ENCODE results near the gene AVEN.
"Not testable (repeated sequence)": the region's sequence is repeated elsewhere in the genome, so short reads cannot be mapped to it uniquely, and the experiment has no call there.

AVEN gene

DNA sequence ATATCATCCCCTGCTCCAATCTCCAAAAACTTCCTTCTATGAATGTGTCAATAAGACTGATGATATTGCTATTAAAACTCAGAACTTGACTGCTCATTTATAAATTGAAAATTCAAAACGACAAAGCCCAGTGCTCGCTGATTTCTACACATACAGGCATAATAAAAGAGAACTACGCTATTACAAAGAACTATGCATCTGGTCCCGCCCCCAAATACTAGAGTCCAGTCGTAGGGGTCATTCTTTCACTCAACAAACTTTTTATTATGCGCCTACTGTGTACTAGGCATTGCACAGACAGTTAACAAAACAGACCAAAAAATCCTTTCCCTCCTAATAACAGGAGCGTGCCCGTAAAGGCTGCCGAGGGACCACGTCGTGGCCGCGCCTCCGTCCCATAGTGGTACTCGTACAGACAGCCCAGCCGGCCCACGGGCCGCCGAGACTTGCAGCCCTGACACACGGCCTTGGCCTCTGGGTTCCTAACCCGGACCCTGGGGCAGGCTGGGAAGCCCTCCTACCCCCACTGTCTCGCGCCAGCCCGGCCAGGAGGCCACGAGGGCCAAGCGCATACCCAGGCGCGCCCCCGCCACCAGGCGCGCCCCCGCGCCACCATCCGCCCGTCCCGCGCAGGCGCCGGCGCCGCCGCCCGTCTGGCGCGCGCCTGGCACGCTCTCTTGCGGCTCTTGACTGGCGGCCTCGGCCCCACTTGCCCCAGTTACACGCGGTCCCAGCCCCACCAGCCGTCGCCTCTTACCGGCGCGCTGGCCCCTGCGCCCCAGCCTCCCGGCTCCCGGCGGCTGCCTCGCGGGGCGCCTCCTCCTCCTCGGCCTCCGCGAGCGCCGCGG, 757 bp downstream of the AVEN start:
- DNase-seq, result peak; percentile 13

DNA sequence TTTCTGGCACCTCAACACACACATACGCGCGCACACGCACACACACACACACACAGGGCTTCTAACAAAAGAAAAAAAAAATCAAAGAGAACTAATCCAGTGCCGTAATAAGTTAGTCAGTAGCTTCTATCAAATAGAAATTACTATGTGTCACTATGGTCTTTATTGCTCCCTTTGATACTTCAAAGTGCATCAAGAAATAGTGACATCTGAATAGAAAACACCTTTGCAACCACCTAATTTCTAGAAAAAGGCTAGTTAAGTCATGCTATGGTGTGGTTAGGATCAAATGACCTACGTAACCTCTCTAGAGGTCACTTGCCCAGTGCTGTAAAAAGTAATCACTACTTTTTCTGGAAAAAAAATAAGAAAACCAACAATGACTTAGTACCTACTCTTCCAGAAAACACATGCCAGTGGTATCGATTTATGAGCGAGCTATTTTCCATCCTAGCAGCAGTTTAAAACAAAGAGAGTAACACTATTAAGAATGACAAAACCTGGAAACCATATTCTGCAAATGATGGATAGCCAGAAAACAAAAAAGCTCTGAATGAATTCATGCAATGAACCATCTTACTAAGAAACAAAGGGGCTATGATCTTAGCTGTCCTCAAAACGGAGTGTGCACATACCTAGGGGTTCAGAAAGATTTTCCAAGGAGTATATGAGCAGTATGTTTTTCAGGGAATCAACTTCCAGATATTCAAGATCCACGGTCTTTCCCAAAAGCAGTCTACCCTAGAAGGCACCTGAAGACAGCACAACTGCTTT, 6.8 kb downstream of the AVEN start:
- DNase-seq, result no peak

DNA sequence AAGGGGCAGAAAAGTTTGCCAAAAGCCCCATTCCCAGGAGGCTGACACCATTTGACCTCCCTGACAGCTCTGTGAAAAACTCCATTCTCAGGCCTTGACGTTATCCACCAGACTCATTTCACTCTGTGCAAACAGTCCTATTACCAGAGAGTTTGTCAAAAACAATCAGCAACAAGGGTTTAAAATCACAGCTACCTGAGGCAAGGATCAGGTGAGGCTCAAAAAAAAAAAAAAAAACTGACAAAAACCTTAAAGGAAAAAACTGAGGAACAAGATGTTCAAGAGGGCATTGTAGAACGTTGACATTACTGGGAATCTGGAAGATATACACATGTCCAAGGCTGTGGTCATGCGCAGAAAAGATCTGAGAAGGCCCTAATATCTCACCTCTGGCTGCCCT, 11.4 kb downstream of the AVEN start:
- DNase-seq, result no peak

DNA sequence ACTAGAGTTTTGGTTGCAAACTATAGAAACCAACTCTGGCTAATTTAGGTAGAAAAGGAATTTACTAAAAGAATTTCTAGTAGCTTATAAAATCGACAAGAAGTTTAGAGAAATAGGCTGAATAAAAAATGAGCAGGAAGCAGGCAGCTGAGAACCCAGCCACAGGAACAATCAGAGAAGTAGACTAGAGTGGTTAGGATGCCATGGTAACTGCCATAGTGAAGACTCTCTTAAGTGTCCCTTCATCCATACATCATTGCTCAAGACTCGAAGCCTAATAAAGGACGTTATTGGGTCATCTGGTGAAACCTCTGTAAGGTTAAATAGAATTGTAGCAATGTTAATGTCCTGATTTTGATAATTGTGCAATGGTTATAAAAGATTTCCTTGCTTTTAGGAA, 13.8 kb downstream of the AVEN start:
- peak; percentile 66 for DNase-seq

DNA sequence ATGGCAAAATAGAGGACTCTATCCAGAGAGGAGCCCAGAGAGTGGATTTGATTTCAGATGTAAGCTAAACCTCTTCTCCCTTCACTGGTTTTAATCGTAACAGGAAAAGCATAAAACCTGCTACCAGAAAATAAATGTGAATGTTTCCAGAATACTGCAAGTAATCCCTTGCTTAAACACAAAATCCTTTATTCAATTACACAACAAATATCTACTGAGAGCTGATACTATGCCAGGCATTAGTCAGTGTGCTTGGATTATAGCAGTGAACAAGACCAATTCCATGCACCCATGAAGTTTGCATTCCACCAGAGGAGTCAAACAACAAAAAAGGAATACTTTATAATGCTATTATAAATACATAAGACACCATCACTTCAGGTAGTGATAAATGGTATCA, 15.1 kb downstream of the AVEN start:
- no peak for DNase-seq

DNA sequence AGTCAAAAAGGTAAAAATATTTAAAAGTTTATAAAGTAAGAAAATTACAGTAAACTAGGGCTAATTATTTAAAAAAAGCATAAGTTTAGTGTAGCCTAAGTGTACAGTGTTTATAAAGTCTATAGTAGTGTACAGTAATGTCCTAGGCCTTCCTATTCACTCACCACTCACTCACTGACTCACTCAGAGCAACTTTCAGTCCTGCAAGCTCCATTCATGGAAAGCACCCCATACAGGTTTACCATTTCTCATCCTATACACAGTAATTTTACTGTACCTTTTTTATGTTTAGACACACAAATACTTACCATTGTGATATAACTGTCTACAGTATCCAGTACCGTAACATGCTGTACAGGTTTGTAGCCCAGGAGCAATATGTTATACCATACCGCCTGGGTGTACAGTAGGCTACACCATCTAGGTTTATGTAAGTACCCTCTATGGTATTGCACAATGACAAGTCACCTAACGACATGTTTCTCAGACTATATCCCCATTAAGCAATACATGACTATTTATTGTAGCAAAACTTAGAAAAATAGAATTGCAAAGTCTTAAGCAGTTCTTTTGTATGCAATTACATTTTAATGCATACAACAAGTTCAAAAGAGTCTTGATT, 19.5 kb downstream of the AVEN start:
- no peak for DNase-seq

DNA sequence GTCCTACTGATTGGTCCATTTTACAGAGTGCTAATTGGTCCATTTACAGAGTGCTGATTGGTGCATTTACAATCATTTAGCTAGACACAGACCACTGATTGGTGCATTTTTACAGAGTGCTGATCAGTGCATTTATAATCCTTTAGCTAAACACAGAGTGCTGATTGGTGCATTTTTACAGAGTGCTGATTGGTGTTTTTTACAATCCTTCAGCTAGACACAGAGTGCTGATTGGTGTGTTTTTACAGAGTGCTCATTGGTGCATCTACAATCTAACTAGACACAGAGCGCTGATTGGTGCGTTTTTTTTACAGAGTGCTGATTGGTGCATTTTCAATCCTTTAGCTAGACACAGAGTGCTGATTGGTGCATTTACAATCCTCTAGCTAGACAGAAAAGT, 20.3 kb downstream of the AVEN start:
- DNase-seq, result not testable (repeated sequence)

DNA sequence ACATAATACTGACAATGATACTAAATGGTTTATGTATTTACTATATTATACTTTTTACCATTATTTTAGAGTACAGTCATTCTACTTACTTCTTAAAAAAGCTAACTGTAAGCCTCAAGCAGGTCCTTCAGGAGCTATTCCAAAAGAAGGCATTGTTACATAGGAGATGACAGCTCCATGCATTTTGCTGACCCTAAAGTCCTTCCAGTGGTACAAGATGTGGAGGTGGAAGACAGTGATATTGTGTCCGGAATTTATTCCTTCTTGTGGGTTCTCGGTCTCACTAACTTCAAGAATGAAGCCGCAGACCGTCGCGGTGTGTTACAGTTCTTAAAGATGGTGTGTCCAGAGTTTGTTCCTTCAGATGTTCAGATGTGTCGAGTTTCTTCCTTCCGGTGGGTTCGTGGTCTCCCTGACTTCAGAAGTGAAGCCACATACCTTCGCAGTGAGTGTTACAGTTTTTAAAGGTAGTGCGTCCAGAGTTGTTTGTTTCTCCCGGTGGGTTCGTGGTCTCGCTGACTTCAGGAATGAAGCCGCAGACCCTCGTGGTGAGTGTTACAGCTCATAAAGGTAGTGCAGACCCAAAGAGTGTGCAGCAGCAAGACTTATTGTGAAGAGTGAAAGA, 20.9 kb downstream of the AVEN start:
- DNase-seq, result no peak

DNA sequence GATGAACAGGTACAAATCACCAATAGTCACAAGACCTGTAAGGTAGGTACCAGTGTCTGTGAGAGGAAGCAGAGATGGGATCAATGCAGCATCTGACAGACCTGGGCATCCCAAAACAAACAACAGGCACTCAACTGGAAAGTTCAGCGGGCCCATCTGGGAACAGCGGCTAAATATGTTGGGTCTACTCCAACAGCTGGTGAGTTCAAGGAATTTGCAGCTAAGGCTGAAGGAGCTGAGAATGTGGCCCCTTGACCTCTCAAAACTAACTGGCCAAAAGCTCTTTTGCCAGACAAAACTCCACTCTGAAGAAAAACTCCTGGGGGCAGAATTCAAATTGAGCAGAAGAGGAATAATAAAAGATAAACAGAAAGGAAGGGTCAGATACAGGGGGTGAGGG, 24.4 kb downstream of the AVEN start:
- DNase-seq, result no peak

DNA sequence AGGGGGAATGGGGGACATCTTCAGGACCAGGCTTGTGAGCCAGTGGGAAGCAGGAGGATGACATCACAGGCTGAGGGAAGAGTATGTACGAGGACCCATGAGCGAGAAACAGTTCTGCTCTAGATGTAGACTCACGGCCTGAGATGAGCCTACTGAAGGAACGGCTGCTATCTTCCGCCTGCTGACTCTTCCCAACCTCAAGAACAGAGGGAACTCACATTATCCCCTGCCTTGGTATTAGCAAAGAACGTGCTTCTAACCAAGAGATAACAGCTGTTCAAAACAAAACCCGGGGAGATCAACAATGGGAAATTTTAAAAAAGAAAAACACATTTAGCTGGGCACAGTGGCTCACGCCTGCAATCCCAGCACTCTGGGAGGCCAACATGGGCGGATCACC, 25.3 kb downstream of the AVEN start:
- no peak for DNase-seq

DNA sequence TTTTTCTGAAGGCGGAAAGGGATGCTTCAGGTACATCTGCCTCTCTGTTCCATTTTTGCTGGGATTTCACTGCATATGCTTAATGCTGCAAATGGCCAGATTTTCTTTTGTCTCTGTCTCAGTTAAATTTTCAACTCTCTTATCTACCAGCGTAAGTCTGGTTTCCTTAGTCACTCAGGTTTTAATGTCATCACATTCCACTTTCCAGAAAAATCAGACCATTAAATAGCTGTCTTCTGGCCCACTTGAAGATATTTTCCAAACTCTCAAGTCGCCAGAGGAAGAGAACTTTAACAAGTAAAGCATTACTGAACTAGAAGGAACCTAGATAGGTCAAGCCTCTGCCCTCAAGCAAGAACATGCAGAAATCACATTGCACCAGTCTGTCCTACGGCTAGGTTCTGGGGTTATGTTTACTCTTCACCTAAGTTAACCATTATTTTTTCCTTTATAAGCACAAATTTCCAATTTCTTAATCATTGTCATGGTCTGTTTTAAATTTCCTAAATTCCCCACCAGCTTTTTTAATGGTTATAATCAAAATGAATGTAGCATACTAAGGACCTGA, 26.5 kb downstream of the AVEN start:
- no peak for DNase-seq

DNA sequence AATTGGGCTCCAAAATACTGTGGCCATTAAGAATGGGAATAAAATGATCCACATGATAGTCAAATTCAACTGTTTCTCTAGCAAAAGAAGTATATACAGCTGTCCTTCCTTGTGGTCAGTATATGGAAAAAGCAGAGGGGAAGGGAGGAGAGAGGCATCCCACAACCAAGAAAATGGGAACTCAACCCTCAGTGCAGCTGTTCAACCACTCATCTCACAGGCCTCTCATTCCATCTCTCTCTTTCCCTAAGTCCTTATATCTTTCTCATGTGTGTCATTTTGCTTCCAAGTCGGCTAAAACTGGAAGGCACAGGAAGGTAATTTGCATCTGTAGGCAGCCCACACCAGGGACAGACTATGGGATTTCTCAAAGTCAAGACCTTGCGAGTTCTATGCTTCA, 27.5 kb downstream of the AVEN start:
- DNase-seq, result no peak

DNA sequence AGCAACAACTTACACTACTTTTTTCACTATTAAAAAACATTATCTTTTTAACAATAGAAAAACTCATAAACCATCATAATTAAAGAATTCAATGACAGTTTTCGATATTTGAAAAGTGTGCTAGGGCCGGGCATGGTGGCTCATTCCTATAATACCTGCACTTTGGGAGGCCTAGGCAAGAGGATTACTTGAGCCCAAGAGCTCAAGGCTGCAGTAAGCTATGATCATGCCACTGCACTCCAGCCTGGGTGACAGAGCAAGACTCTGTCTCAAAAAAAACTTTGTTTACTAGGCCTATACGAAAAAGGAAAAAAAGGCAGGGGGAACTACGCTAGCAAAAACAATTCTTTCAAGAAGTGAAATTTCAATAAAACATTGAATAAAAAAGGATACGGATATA, 28.1 kb downstream of the AVEN start:
- no peak for DNase-seq

DNA sequence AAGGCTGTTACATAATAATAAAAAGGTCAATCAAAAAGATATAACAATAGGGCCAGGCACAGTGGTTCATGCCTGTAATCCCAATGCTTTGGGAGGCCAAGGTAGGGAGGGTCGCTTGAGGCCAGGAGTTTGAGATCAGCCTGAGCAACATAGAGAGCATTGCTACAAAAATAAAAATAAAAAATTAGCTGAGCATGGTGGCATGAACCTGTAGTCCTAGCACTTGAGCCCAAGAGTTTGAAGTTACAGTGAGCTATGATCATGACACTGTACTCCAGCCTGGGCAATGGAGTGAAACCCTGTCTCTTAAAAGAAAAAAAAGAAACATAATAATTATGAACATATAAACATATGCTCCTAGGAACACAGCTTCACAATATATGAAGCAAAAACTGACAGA, 29.3 kb downstream of the AVEN start:
- no peak for DNase-seq

DNA sequence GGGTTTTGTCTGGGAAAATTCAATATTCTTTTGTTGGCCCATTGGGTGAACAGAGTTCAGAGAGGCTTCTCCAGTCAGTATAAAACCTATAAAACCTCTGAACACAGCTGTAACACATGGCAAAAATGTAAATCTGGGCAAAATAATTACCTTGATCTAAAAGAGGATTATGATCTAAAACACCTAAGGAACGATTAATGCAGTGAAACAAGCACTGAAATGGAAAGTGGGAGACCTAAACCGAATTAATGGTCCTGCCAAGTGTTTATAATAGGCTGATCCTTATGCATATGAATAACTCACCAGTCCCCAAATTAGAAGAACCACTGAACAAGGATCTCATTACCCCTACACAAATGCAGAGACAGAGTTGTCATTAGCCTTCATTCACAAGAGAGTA, 32.6 kb downstream of the AVEN start:
- no peak for DNase-seq

DNA sequence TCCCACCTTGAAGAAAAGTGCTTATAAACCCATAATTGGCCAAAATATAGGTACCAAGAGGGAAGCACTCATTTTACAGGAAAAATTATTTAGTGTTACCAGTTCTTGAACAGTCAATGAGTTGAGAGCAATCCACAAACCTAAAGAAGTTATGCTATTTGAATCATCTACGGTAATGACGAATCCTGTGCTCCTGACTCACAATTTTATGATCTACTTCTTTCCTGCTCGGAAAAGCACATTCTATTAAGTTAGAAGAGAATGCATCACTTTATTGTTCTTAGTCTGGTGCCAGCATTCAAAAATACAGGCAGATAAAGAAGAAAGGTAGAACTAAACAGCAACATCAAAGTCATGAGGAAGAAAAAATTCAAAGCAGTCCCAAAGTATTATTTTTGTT, 37.5 kb downstream of the AVEN start:
- DNase-seq, result no peak

DNA sequence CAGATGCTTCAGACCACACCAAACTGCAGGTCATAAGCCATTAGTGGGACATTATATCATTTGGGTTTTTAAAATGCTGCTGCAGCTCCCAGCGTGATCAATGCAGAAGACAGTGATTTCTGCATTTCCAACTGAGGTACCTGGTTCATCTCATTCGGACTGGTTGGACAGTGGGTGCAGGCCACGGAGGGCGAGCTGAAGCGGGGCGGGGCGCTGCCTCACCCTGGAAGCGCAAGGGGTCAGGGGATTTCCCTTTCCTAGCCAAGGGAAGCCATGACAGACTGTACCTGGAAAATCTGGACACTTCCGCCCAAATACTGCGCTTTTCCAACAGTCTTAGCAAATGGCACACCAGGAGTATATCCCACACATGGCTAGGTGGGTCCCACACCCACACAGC, 43.3 kb downstream of the AVEN start:
- DNase-seq, result not testable (repeated sequence)

DNA sequence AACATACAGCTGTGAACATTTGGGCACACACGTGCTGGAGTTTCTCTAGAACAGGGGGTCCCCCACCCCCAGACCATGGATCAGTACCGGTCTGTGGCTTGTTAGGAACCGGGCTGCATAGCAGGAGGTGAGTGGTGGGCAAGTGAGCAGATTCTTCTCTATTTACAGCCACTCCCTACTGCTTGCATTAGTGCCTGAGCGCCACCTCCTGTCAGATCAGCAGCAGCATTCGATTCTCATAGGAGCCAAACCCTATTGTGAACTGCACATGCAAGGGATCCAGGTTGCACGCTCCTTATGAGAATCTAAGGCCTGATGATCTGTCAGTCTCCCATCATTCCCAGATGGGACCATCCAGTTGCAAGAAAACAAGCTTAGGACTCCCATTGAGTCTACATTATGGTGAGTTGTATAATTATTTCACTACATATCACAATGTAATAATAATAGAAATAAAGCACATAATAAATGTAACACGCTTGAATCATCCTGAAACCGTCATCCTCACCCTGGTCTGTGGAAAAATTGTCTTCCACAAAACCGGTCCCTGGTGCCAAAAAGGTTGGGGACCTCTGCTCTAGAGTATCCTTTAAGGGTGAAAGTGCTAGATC, 44.9 kb downstream of the AVEN start:
- no peak for DNase-seq

DNA sequence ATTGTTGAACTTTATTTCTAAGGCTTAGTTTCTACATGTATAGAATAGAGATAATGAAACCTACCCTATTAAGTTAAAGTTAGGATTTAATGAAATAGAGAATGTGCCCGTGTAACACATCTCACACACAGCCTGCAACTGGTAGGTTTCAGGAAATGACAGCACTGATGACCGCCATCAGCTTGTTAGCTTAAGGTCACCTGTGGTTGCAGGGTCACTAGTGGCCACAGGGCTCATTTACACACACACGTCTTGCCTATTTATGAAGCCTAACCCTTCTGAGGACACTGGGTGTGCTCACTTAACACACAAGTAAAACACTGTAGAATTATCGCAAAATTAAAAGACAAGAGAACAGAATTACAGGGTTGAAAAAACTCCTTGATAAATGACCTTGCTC, 50.6 kb downstream of the AVEN start:
- no peak for DNase-seq

DNA sequence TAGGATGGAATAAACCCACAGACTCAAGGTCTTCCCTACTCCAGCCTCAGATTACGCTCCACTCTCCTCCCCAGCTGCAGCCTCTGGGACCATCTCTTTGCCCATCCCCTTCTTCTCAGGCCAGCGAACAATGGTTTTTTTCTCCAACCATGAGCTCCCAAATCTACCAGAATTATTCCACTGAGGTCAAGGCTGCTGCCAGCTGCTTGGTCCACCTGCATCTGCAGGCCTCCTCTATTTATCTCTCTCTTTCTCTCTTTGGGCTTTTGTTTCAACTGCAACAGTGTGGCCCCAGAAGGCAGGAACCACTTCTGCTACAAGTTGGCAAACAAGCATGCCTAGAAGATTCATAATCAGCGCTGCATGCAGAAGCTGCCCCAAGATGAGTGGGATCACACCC, 51.6 kb downstream of the AVEN start:
- no peak for DNase-seq

DNA sequence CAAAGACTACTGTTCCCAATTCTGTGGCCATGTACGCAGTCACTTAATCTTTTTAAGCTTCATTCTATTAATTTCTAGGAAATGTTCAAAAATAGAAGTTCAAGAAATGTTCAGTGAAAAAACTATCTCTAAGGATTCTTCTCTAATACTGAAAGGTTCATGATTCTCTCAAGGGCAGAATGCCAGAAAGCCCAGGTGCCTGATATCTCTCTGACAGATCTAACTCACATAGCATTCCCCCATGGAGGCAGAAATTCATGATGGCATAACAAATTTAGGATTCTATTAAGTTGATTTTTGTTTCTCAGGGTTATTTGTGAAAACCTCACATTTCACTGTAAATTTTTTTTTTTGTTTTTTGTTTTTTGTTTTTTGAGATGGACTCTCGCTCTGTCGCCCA, 53.3 kb downstream of the AVEN start:
- DNase-seq, result no peak

DNA sequence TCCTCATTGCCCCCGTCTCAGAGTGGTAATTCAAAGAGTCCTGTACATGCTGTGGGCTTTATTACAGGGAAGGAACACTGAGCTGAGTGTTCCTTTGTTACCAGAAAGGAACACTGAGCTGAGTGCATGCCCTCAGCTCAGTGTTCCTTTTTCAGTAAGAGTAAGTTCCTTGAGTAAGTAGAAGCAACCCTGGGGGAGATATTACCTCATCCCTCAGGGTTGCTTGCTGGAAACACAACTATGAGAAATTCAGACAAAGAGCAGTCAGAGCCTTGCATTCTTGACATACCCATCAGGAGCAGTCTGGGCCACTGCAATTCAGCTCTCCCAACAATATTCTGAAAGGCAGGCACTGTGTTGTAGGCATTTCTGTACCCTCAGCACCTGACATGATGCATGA, 53.7 kb downstream of the AVEN start:
- DNase-seq, result no peak

DNA sequence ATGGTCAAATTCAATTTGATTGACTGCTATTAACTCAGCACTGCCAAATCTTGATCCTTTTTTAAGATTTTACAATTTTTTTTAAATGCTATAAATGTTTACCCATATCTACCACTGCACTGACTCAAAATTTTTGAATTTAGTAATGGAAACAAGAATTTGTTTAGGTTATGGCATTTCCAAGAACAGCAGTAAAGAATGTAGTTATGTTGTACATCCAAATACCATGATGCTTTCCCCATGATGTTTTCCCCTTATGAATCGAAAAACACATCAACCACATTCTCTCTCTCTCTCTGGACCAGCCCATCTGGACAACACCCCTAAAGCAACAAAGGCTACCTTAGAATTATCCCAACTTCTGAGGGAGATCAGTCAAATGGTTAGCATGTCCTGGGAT, 56.5 kb downstream of the AVEN start:
- DNase-seq, result no peak

Data from DMS79 treated with DMSO at 0.1 percent for 48 hours (cell line).